HUES64 (cell line): ENCODE data around the gene RUFY1.
"Not testable (repeated sequence)": the region's sequence is repeated elsewhere in the genome, so short reads cannot be mapped to it uniquely, and the experiment has no call there.

ENCODE experiments used
- H3K27ac ChIP-seq: 2 replicates; pipeline ENCODE4 v1.7.0; 2013; ENCODE audit warnings: low read depth, low read length, inconsistent platforms
- H3K27me3 ChIP-seq: 2 replicates; pipeline ENCODE4 v1.6.1; 2013; ENCODE audit warnings: mild to moderate bottlenecking, low read length; ENCODE audit not compliant: insufficient read depth
- H3K36me3 ChIP-seq: 2 replicates; pipeline ENCODE4 v1.6.1; 2013; ENCODE audit warnings: mild to moderate bottlenecking, low read length; ENCODE audit not compliant: insufficient read depth
- H3K4me1 ChIP-seq: 2 replicates; pipeline ENCODE4 v1.6.1; 2013; ENCODE audit warnings: mild to moderate bottlenecking, low read length, moderate library complexity; ENCODE audit not compliant: insufficient read depth
- H3K4me3 ChIP-seq: 2 replicates; pipeline ENCODE4 v1.5.1; 2013; ENCODE audit warnings: mild to moderate bottlenecking, low read length, moderate library complexity
- H3K9ac ChIP-seq: 2 replicates; pipeline ENCODE4 v1.6.1; 2013; ENCODE audit warnings: mild to moderate bottlenecking, low read depth, low read length
- H3K9me3 ChIP-seq: 2 replicates; pipeline ENCODE4 v1.6.1; 2013; ENCODE audit warnings: low read depth, low read length; ENCODE audit not compliant: insufficient read depth
- WGBS: fragments of 150-250, 120-280 bp; methylation state at CpG from one replicate; pipeline ENCODE4 v1.1.7; 2013; ENCODE audit warnings: missing lambda C conversion rate; 5-methylcytosine and 5-hydroxymethylcytosine counted together

The RUFY1 gene

DNA sequence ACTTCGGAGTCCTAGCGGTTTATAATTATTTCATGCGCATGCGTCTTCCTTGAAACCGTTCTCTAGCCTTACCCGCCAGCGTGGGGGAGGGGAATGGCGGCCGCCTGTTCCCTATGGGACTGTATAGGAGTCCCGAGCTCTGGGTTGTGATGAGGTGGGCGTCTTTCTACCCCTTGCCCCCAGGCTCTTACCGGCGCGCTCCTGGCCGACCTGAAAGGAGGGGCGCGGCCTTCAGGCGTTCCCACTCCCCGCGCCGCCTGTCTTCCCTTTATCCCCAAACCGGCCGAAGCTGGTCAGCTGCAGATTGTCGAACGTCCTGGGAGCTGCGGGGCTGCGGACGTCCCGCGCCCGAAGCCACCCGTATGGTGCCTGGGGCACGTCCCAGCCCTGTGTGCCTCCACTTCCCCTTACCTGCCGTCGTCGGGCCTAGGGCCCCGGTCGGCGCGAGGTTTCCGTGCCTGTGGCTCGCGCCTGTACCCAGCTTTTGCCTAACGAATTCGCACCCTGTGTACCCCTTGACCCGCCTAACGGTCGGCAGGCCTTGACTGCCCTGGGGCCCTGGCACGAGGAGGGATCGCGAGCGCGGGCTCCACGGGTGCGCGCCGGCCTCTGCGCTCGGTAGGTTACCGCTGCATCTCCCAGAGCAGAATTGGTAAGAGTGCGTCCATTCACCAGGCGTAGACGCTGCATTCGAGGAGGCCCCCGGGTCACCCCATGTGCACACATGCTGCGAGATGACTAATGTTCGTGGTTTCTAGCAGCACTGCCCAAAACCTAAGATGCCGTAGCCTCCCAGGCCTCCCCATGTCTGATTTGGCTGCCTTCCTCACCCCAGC, 73.8 kb downstream of the RUFY1 start:
- peak overlapping the region; percentile 86 for H3K4me3 ChIP-seq
- H3K27me3 ChIP-seq: no peaks in the 10 kb centered on the region
- H3K27ac ChIP-seq: peak overlapping the region; percentile 97
- H3K4me1 ChIP-seq: peaks cover 31% of the 10 kb centered on the region
- peaks cover 35% of the 10 kb centered on the region for H3K36me3 ChIP-seq
- H3K9me3 ChIP-seq: no peaks in the 10 kb centered on the region
- 21% methylated on average over 68 of the region's 68 CpGs for WGBS
- H3K9ac ChIP-seq: peak overlapping the region; percentile 99

DNA sequence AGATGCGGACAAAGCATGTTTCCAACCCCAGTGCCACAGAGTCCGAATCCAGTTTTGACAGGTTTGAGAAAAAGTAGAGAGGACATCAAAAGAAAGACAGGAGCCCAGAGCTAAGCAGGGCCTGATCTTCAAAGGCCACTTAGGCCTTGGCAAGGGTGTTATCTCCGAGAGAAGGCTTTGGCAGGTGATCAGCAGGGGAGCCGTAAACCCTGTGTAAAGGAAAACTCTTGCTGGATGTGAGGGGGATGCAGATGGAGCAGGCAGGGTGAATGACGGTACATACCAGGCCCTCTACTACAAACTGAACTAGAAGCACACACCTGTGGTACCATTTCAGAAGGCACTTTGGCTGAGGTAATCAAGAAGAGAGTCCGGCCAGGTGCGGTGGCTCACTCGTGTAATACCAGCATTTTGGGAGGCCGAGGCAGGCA, 74.5 kb downstream of the RUFY1 start:
- peak overlapping the region; percentile 86 for H3K4me3 ChIP-seq

DNA sequence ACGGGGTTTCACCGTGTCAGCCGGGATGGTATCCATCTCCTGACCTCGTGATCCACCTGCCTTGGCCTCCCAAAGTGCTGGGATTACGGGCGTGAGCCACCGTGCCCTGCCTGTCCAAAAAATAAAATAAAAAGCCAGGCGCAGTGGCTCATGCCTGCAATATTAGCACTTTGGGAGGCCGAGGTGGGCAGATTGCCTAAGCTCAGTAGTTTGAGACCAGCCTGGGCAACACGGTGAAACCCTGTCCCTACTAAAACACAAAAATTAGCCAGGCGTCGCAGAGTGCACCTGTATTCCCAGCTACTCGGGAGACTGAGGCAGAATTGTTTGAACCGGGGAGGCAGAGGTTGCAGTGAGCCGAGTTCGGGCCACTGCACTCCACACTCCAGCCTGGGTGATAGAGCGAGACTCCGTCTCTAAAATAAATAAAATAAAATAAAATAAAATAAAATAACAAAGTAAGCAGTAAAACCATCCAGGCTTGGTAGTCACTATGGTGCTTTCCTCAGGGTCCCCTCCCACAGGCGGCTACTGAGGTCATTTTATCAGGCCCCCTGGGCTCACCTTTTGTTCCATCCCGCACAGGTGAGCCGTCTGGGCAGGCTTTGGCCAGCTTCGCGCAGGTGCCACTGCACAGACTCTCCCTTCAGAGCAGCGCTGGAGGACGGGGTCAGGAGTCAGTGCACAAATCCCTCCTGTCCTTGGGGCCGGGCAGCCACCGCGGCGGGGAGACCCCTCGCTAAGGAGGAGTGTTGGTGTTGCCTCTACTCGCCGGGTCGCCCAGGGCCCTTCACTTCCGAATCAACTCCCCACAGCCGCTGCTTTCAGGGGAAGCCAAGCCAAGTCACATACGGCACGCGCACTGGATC, 83.4 kb downstream of the RUFY1 start:
- H3K9me3 ChIP-seq, H3K4me1 ChIP-seq, H3K9ac ChIP-seq, H3K27ac ChIP-seq, H3K27me3 ChIP-seq, H3K36me3 ChIP-seq: not testable (repeated sequence)
- 89% methylated on average over 16 of the region's 38 CpGs for WGBS
- H3K4me3 ChIP-seq: peak overlapping the region; percentile 42; the same call in 1 of the 2 replicates

More for the DNA sequence above, 74.5 kb downstream of the RUFY1 start:
- Histone ChIP-seq H3K27ac (peak overlapping the region; percentile 97), H3K4me1 (peaks cover 25% of the 10 kb centered on the region), H3K36me3 (peaks cover 28% of the 10 kb centered on the region), H3K9me3 (no peaks in the 10 kb centered on the region), H3K27me3 (no peaks in the 10 kb centered on the region), H3K9ac (peak overlapping the region; percentile 99; the same call in 1 of the 2 replicates)
- 79% methylated on average over 9 of the region's 9 CpGs for WGBS

DNA sequence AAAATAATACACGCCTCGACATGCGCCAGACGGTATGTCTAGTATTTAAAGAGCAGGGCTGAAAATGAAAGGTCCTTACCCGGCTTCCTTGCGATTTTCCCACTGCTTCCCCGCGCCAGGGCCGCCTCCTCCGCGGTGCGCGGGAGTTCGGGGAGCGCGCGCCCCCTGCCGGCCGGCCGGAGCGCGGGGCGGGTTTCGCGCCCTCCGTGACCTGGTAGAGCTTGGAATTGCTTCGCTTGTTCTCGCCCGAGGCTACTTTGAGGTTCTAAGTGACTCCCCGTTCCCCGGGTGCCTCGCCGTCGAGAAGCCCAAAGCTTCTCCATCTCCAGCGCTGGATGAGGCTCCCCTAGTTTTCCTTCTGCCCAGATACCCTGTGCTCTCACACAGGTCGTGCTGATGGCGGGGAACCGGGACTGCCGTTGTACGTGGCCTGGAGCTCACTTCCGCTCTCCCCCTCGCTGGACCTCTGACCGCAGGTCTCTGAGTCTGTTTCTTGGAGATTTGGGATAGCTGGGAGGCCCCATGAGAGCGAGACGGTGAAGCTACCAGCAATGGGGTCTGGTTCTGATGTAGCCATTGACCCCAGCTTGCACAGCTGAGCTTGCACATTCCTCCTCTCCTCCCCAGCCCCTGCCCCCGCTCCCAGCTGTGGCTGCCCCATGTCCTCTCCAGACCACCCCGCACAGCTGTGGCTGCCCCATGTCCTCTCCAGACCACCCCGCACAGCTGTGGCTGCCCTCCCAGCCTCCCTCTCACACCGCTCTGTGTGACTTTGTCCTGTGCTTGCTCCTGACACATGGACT, 84.2 kb downstream of the RUFY1 start:
- not testable (repeated sequence) for H3K9me3 ChIP-seq, H3K36me3 ChIP-seq, H3K27me3 ChIP-seq, H3K27ac ChIP-seq, H3K4me1 ChIP-seq, H3K9ac ChIP-seq
- peak overlapping the region; percentile 41; the same call in 1 of the 2 replicates for H3K4me3 ChIP-seq
- 19% methylated on average over 6 of the region's 49 CpGs for WGBS

DNA sequence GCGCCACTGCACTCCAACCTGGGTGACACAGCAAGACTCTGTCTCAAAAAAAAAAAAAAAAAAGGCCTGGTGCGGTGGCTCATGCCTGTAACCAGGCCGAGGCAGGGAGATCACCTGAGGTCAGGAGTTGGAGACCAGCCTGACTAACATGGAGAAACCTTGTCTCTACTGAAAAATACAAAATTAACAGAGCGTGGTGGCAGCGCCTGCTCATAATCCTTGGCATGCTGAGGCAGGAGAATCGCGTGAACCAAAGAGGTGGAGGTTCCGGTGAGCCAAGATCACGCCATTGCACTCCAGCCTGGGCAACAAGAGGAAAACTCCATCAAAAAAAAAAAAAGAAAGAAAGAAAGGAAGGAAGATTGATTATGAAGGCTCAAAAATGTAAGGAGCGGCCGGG, 88.9 kb downstream of the RUFY1 start:
- H3K4me1 ChIP-seq, H3K9me3 ChIP-seq, H3K4me3 ChIP-seq, H3K9ac ChIP-seq, H3K27me3 ChIP-seq, H3K27ac ChIP-seq, H3K36me3 ChIP-seq: not testable (repeated sequence)
- 95% methylated on average over 11 of the region's 11 CpGs for WGBS

DNA sequence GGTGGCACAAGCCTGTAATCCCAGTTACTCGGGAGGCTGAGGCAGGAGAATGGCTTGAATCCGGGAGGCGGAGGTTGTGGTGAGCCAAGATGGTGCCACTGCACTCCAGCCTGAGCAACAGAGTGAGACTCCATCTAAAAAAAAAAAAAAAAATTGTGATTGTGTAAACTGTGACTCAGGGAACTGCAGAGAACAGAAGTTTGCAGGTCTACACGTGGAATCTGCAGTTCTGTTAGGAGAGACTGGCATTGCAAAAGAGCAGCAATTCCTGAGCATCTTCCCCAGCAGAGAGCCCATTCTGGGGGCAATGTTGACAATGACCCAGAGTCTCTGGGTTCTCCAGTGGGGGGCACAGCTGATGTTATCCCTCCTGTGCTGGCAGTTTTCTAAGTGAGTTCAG, 91.4 kb downstream of the RUFY1 start:
- H3K36me3 ChIP-seq, H3K9ac ChIP-seq, H3K4me1 ChIP-seq, H3K27me3 ChIP-seq, H3K27ac ChIP-seq, H3K4me3 ChIP-seq, H3K9me3 ChIP-seq: not testable (repeated sequence)
- WGBS: no CpG with 5 or more reads among the region's 4 CpGs

DNA sequence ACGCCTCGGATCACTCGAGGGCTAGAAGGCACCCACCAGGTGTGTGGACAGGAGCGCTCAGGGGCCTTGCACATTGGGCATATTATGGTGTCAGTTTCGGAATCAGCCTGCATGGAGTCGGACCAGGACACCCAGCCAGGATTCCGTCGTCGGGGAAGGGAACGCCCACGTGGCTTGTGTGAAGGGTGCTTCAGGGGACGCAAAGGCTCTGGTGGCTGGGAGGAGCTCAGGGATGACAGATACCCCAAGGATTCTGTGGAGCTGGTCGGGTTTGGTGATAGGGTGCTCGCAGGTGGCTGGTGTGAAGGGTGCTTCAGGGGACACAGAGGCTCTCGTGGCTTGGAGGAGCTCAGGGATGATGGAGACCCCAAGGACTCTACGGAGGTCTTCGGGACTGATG, 92.3 kb downstream of the RUFY1 start:
- not testable (repeated sequence) for H3K9me3 ChIP-seq, H3K36me3 ChIP-seq, H3K27ac ChIP-seq, H3K9ac ChIP-seq, H3K4me3 ChIP-seq, H3K4me1 ChIP-seq, H3K27me3 ChIP-seq
- 95% methylated on average over 14 of the region's 17 CpGs for WGBS

DNA sequence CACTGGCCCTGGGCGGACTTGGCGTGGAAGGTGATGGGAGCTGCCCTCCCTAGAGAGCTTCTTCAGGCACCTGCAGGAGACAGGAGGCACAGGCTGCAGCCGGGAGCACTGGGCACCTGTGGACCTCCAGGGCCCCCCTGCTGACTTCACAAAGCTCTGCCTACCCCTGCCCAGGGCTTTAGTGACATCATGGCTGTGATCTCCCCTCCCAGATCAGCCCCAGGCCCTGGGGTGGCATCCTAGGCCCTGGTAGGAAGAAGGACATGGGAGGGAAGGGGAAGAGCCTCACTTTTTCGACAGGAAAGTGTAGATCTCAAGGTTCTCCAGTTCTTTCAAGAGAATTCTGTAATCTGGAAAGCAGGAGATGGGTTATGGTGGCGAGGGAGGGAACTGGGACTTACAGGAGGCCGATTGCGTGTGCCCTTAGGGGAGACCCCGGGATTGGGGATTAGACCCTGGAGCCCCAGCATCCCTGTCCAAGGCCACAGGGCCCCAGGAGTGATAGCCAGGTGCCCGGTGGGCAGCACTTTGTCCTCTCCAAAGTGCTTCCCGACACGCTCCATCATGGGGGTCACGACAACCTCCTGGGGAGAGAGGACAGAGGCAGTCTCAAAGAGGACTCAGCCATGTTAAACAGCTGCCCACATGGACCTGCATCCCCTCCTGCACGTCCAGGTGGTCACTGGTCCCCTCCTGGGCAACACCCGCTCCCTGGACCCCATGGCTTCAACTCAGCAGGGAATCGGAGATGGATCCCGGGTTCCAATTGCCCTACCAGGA, 93.0 kb downstream of the RUFY1 start:
- not testable (repeated sequence) for H3K9ac ChIP-seq, H3K9me3 ChIP-seq, H3K27me3 ChIP-seq, H3K36me3 ChIP-seq, H3K4me1 ChIP-seq, H3K27ac ChIP-seq, H3K4me3 ChIP-seq
- WGBS: 90% methylated on average over 16 of the region's 16 CpGs

DNA sequence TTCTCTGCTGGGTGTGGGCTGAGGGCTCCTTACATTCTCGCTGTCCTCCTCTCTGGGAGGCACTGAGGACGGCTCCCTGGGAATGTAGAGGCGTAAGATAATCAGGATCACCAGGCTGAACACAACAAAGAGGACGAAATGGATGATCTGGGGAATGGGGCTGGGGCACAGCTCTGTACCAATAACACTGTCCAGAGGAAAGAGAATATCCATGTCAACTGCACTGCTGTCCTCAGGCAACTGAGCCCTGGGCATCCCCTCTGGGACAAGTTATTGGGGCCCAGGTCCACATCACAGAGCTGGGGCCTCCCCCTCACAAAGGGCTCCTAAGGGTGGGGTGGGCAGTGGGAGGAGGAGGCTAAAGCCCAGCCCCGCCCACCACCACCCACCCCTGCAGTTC, 94.4 kb downstream of the RUFY1 start:
- not testable (repeated sequence) for H3K9ac ChIP-seq, H3K4me1 ChIP-seq, H3K4me3 ChIP-seq, H3K9me3 ChIP-seq, H3K27me3 ChIP-seq, H3K27ac ChIP-seq, H3K36me3 ChIP-seq
- WGBS: 75% methylated on average over 5 of the region's 5 CpGs

DNA sequence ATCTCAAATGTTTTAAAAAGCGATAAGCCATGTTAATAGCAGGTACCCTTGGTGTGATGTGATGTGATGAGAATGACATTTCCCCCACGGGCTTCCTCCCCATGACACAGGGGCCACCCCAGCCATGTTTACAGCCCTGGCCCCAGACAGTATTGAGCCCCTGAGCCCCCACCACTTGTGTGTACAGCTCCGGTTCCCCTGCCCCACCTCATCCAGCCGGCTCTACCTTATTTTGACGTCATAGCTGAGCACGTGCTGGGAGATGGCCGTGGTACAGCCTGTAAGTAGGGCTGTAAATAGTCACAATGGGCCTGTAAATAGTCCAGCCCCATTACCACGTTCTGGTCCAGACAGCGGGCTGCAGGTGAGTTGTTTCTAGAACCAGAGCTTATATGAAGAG, 98.1 kb downstream of the RUFY1 start:
- Histone ChIP-seq H3K9ac (no peak overlapping the region), H3K4me1 (no peaks in the 10 kb centered on the region), H3K36me3 (no peaks in the 10 kb centered on the region), H3K27me3 (no peaks in the 10 kb centered on the region), H3K4me3 (no peak overlapping the region), H3K27ac (no peak overlapping the region), H3K9me3 (0 out of 2 replicates have a peak, but pooled peaks cover 5% of the 10 kb centered on the region)
- WGBS: 92% methylated on average over 9 of the region's 9 CpGs
